TTC549 (cell line): Measurements from ENCODE around the gene CRYGS.
"Not testable (repeated sequence)": the region's sequence is repeated elsewhere in the genome, so short reads cannot be mapped to it uniquely, and the experiment has no call there.

Experiments used
- FAIRE-seq: peaks from 2 replicates; lab custom pipeline; 2012; peaks lifted over from hg19 to GRCh38; lab: Jason Lieb, UNC

Gene CRYGS

DNA sequence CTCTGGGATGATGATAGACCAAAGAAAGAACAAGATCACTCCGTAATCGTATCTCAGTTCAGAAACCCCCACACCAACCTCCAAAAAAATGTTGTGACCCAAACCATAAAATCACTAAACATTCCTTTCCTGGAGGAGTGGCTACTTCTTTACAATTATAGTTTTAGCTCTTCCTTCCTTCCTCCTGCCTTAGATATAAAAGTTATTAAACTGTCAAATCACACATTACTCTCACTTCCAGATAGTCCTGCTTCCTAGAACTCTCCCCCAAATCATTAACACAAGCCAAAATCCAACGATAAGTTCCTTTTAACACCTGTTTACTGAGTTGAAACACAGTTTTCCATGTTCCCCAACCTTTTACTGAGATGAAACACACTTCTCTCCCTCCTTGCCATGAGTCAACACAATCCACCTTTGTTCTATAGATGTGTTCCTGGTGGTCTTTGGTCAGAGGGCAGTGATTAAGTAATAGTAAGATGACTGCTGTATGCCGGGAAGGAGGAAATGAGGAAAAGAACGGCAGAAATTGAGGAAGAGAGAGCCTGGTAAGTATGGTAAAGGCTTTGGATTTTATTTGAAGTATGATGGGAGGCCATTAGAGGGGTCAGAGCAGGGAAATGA, 8.3 kb upstream of the CRYGS start:
- no peak for FAIRE-seq

- FAIRE-seq: no peak
Observed at GRCh38 chr3:186551387-186551786, 7.2 kb upstream of the CRYGS start.

DNA sequence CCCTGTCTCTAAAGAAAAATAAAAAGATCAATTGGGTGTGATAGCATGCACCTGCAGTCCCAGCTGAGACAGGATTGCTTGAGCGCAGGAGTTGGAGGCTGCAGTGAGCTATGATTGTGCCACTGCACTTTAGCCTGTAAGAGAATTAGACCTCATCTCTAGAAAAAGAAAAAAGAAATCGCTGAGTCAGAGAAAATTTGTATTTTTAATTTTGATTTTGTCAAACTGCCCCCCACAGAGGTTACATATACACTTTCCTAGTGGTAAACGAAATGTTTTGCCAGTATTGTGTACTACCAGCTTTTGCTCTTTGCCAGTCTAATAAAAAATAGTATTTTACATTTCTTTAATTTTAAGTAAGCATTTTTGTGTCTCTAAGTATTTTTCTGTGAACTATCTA, 5.3 kb upstream of the CRYGS start:
- no peak for FAIRE-seq

- no peak for FAIRE-seq
Observed at GRCh38 chr3:186540835-186541226, 3.3 kb downstream of the CRYGS start.

GRCh38 chr3:186540221-186540834, 3.9 kb downstream of the CRYGS start:
- peak; percentile 58 for FAIRE-seq

GRCh38 chr3:186538779-186539178, 5.4 kb downstream of the CRYGS start:
- no peak for FAIRE-seq

- FAIRE-seq: no peak
Observed at GRCh38 chr3:186536883-186537844, 7.0 kb downstream of the CRYGS start.

DNA sequence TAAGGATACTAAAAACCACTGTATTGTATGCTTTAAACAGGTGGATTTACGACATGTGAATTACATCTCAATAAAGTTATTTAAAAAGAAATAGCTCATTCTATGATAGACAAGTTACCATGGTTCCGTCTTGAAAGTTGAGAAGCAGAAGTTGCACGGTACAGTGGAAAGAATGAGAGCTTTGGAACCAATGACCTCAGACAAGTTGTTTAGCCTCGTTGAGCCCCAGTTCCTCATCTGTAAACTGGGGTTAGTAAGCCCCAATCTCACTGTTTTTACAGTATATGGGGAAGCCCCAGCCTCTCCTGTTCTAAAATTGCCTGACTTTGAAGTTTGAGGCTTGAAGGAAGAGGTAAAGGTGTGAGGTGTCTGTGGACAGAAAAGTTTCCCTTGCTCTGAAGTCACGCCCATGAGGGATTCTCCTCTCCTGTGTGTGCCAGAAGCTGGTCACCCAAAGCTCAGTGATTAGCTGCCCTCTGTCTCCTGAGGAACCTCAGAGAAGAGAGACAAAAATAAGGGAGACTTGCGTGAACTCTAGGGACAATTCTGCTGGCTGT, 10.0 kb downstream of the CRYGS start:
- no peak for FAIRE-seq

GRCh38 chr3:186532598-186533072, 11.5 kb downstream of the CRYGS start:
- FAIRE-seq: no peak

DNA sequence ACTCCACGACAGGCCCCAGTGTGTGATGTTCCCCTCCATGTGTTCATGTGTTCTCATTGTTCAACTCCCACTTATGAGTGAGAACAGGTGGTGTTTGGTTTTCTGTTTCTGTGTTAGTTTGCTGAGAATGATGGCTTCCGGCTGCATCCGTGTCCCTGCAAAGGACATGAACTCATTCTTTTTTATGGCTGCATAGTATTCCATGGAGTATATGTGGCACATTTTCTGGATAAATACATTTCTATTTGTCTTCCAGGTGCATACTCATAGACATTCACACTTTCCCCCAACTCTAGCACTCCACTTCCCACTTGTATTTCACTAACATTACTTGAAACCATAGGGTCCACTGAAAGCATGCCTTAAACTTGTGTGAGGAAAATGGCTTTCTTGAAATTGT, 12.5 kb downstream of the CRYGS start:
- not testable (repeated sequence) for FAIRE-seq

- FAIRE-seq: no peak
Observed at GRCh38 chr3:186530415-186530814, 13.8 kb downstream of the CRYGS start.

GRCh38 chr3:186529201-186529999, 14.8 kb downstream of the CRYGS start:
- FAIRE-seq: no peak

DNA sequence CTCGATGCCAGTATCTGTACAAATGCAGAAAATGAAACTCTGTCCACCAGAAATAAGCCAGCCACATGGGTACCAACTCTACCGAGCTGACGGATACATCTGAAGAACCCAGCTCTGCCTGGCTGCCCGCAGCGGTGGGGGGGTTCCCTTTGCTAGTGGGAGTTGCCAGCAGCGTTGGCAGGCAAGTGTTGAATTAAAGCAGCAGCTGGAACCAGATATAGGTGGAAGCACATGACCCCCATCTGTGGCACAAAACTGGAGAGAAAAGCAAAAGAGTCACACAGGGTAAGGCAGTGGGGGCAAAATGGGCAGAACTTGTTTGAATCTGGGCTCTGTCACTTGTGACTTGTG, 17.9 kb downstream of the CRYGS start:
- FAIRE-seq: no peak

- no peak for FAIRE-seq
Observed at GRCh38 chr3:186525369-186526255, 18.6 kb downstream of the CRYGS start.

- FAIRE-seq: no peak
Observed at GRCh38 chr3:186524616-186525015, 19.6 kb downstream of the CRYGS start.

DNA sequence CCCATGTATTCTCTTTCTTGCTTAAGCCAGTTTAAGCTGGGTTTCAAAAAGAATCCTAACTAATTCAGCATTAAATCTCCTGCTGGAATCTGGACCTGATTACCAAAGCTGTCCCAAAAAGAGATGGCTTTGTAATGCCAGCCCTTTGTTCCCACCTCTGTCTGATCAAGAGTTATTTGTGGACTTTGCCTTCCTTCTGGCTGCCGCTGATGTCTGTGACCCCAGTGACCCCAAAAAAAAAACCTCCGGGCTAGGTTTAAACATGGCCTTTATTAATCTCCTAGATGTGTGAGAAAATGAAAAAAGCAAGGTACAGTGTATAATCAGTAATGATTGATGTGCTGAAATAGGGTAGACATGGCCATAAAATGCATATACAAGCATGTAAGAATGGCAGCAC, 20.7 kb downstream of the CRYGS start:
- no peak for FAIRE-seq

- no peak for FAIRE-seq
Observed at GRCh38 chr3:186523022-186523421, 21.2 kb downstream of the CRYGS start.

GRCh38 chr3:186520957-186521842, 23.0 kb downstream of the CRYGS start:
- no peak for FAIRE-seq

GRCh38 chr3:186520431-186520830, 23.7 kb downstream of the CRYGS start:
- FAIRE-seq: no peak
